B cell (primary cell): Measurements from ENCODE around the gene ZNF775.

Source experiments
- CTCF ChIP-seq: fragments of 200-600 bp; IDR thresholded peaks from one replicate; pipeline ENCODE4 v1.8.0; 2022; ENCODE audit warnings: antibody characterized with exemption, mild to moderate bottlenecking
- EZH2 ChIP-seq: IDR thresholded peaks from 2 replicates; pipeline ENCODE4 v1.6.1; 2012; ENCODE audit warnings: borderline replicate concordance, low read depth, mild to moderate bottlenecking, moderate library complexity, low read length; ENCODE audit not compliant: insufficient read depth, poor library complexity, severe bottlenecking

- TF ChIP-seq CTCF (no peak), EZH2 (no peak)
Measured at GRCh38 chr7:150400788-150401423, 21.8 kb downstream of the ZNF775 start.
